Thyroid gland (tissue), 4 donors: ENCODE measurements around the gene SLC8A3.

Source experiments
- CTCF ChIP-seq, 6 experiments: fragments of 200-600 bp in 3 of 6; fragments of 450-650 bp in 3 of 6; sonication (generic) in 3 of 6; IDR thresholded peaks; one replicate each; pipeline ENCODE4 v1.5.1; 2016 to 2019; ENCODE audit warnings: antibody characterized with exemption in 6 of 6, mild to moderate bottlenecking in 2 of 6, inconsistent platforms in 1 of 6, moderate library complexity in 1 of 6
- POLR2A ChIP-seq, 2 donors: fragments of 450-650 bp; IDR thresholded peaks; one replicate each; pipeline ENCODE4 v1.6.1; 2017; ENCODE audit warnings: antibody characterized with exemption in 2 of 2, mild to moderate bottlenecking in 2 of 2, moderate library complexity in 1 of 2

GRCh38 chr14:70114621-70115156 lies 74.1 kb downstream of the SLC8A3 start:
- TF ChIP-seq CTCF (IDR thresholded peaks at IDR 0.05) (no peak), POLR2A (IDR thresholded peaks at IDR 0.05) (no peak)
